HG02840 (cell line): Measurements from ENCODE around the gene ATP6V1E1.
A peak's percentile ranks its signal among the peaks of the same experiment; 100 is the strongest.
"Not testable (repeated sequence)": the region's sequence is repeated elsewhere in the genome, so short reads cannot be mapped to it uniquely, and the experiment has no call there.

Source experiments
- ATAC-seq: cut with Tn5 transposase; IDR thresholded peaks from one replicate; pipeline ENCODE4 v1.9.1; 2021; ENCODE audit warnings: mild to moderate bottlenecking, moderate library complexity, moderate number of reproducible peaks; ENCODE audit not compliant: unreplicated experiment, low FRiP score

The ATP6V1E1 gene

DNA sequence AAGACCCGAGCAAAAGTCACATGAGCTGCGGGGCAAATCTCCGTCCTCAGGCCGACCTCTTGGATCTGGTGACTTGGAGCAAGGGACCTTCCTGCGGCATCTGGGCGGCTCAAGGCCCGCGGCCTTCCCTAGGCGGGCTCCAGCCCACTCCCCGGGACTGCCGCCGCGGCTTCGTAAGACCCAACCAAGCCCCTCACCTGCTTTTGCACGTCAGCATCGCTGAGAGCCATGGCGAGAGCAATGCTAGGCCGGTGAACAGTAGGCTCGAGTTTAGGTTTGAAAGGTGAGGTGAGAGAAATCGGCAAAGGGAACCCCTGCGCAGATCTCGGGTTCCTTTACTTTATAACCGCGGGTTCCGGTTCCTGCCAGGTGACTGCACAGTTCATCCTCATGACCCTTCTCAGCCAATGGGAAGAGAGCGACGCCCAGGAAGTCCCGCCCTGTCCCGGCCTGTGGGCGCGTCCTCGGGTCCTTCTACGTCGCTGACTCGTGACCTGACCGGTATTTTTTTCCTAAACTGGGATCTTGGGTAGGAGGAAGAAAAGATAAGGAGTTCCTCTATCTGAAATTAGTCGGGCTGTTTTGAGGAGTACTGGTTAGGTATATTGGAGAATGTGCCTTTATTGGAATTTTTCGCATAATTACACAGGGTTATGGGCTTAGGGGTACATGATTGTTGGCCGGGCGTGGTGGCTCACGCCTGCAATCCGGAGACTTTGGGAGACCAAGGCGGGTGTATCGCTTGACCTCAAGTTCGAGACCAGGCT lies at the start of gene ATP6V1E1:
ATP6V1E1 (minus strand) TSS at position 344 of the 767 bp plus-strand sequence; CDS start at position 230, 114 bp downstream.
- peak; percentile 99 for ATAC-seq

DNA sequence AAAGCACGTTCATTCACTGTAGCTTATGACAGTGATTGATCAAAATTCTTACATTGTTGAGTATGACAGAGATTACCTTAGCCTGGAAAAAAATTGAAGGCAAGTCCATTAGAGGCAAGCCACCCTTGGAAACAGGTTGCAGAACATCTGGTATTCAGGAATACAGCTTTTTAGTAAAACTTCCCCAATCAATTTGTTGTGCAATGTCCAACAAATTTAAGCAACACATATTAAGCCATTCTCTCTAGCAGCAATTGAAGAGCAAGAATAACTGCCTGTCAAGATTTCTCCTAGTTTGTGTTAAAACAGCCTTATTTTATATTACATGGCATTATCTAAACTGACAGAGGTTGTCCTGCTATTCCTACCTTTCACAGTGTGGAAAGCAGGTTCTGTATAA lies 47.0 kb upstream of the ATP6V1E1 start:
- ATAC-seq: no peak

DNA sequence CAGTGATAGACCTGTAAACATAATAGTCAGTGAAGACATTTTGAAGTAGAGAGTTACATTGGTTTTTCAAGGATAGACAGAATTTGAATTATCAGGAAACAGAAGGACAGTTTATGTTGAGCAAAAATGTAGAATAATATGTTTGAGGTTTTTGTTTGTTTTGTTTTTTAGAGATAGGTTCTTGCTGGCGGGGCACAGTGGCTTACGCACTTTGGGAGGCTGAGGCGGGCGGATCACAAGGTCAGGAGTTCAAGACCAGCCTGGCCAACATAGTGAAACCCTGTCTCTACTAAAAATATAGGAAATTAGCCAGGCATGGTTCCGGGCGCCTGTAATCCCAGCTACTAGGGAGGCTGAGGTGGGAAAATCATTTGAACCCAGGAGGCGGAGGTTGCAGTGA lies 45.6 kb upstream of the ATP6V1E1 start:
- no peak for ATAC-seq

DNA sequence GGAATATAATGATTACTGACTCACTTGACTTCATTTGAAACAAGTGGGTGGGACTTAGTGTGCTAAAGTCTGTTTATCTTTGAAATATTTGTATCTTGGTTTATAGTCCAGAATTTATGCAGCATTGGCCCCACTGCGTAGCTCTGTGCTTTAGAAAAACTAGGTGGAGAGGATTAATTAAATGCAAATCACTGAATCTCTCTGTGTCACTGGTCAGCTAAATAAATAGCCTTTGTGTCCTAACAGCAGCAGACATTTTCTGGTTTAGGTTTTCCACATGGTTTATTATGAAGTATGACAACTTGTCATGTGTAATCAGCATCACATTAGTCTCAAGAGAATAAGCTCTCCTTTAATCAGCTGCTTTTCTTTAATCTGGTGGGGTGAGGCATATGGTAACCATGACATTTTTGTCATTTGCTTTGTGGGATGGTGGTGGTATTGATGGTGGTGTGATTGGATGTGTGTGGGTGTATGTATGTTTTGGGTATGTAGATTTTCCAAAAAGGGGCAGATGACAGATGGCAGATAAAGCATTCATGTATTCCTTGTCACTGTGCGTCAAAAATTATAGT lies 44.0 kb upstream of the ATP6V1E1 start:
- no peak for ATAC-seq

DNA sequence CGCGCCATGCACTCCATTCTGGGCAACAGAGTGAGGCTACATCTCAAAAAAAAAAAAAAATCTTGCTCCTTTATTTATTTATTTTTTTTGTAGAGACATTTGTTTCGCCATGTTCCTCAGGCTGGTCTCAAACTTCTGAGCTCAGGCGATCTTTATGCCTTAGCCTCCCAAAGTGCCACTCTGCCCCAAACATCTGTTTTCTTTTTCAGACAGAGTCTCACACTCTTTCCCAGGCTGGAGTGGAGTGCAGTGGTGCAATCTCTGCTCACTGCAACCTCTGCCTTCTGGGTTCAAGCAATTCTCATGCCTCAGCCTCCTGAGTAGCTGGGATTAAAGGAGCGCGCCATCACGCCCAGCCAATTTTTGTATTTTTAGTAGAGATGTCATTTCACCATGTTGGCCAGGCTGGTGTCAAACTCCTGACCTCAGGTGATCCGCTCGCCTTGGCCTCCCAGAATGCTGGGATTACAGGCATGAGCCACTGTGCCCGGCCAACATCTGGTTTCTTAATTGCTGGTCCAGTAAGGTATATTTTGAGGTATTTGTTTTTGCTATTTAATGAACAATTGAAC lies 43.1 kb upstream of the ATP6V1E1 start:
- not testable (repeated sequence) for ATAC-seq

DNA sequence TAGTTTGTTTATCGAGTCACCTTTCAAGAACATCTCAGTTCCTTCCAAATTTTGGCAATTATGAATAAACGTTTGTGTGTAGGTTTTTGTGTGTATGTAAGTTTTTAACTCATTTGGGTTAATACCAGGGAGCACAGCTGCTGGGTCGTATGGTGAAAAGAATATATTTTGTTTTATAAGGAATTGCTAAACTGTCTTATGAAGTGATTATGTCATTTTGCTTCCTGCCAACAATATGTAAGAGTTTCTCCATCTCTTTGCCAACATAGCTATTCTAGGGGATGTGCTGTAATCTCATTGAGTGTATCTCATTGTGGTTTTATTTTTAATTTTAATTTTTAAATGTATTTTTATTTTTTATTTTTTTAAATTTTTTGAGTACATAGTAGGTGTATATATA lies 37.3 kb upstream of the ATP6V1E1 start:
- ATAC-seq: no peak

DNA sequence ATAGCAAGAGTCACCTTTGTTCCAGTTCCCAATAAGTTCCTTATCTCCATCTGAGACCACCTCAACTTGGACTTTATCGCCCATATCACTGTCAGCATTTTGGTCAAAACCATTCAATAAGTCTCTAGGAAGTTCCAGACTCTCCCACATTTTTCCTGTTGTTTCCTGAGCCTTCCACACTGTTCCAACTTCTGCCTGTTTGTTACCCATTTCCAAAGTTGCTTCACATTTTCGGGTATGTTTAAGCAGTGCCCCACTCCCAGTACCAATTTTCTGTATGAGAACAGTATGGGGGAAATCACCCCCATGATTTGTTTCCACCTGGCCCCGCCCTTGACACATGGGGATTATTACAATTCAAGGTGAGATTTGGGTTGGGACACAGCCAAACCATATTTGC lies 36.7 kb upstream of the ATP6V1E1 start:
- ATAC-seq: no peak

DNA sequence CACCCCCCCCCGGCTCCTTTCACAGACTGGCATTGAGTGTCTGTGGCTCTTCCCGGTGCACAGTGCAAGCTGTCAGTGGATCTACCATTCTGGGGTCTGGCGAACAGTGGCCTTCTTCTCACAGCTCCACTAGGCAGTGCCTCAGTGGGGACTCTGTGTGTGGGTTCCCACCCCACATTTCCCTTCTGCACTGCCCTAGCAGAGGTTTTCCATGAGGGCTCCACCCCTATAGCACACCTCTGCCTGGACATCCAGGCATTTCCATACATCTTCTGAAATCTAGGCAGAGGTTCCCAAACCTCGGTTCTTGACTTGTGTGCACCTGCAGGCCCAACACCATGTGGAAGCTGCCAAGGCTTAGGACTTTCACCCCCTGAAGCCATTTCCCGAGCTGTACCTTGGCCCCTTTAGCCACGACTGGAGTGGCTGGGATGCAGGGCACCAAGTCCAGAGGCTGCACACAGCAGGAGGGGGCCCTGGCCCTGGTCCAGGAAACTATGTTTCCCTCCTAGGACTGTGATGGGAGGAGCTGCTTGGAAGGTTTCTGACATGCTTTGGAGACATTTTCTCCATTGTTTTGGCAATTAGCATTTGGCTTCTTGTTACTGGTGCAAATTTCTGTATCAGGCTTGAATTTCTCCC lies 36.0 kb upstream of the ATP6V1E1 start:
- ATAC-seq: no peak

DNA sequence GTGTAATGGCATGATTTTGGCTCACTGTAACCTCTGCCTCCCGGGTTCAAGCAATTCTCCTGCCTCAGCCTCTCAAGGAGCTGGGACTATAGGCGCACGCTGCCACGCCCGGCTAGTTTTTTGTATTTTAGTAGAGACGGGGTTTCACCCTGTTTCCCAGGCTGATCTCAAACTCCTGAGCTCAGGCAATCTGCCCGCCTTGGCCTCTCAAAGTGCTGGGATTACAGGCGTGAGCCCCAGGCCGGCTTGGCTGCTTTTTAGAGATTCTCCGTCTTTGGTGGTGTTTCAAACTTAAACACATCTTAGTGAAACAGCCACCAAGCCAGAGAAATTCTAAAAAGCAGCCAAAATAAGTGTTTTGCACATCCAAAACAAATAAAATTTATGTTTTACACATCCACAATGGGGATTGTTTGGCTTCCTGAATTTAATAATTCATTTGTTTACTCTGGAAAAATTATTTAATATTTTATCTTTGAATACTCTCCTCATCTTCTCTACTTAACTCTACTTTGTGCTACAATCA lies 28.4 kb upstream of the ATP6V1E1 start:
- no peak for ATAC-seq

DNA sequence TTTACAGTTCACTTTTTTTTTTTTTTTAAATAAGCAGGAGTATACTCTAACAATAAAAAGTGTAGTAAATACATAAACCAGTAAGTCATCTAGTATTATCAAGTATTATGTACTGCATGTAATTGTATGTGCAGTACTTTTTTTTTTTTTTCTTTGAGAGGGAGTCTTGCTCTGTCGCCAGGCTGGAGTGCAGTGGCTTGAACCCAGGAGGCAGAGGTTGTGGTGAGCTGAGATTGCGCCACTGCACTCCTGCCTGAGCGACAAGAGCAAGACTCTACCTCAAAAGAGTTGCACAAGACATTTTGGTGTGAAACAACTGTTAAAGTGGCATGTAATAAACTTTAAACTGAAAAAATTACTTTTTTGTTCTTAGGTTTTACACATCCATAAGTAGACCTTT lies 26.7 kb upstream of the ATP6V1E1 start:
- no peak for ATAC-seq

DNA sequence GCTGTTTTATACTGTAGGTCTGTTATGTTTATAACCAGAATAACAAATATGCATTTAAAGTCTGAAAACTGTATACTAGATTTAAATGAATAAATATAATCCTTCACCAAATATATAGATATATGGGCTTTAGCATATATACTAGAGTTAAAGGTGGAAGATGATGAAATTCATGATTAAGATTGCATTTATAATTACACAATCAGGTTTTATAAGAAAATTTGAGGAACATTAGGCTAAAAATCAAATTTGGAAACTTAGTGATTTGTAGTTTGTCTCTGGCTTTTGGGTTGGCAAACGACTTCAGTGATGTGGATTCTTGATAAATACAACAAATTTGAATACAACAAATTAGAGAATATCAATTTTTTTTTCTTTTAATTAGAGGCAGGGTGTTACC lies 20.0 kb upstream of the ATP6V1E1 start:
- ATAC-seq: no peak

DNA sequence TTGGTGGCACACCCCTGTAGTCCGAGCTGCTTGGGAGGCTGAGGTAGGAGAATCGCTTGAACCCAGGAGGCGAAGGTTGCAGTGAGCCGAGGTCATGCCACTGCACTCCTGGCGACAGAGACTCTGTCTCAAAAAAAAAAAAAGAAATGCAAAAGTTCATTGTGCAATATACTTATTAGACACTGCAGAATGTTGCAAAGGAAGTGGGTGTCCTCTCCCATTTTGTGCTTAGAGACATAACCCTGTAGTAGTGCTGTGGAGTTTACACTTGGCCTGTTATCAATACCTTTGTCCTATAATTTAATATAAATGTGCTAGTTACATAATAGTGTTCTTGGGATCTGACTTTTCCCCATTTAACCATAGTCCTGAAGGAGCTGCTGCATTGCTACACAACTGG lies 19.4 kb upstream of the ATP6V1E1 start:
- ATAC-seq: no peak

DNA sequence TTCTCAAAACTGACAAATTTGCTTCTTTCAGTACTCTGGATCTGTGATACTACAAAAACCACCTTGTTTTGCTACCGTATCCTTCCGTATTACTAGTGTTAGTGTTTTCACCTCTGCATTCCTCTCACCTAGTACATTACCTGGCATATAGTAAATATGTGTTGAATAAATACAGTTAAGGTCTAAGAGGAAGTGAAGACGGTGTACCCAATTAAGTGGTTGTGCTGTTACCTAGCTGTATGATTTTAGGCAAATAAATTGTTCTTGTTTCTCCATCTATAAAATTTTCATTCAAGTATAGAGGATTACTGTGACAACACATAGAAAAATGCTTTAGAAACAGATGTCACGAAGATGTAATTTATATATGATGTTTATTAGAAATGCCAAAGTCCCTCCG lies 18.9 kb upstream of the ATP6V1E1 start:
- no peak for ATAC-seq

DNA sequence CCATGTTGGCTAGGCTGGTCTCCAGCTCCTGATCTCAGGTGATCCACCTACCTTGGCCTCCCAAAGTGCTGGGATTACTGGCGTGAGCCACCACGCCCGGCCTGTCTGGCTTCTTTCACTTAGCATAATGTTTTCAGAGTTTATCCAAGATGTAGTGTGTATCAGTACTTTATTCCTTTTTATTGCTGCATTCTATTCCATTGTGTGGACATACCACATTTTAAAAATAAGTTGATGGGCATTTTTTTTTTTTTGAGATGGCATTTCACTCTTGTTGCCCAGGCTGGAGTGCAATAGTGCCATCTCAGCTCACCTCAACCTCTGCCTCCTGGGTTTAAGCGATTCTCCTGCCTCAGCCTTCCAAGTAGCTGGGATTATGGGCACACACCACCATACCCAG lies 13.8 kb upstream of the ATP6V1E1 start:
- not testable (repeated sequence) for ATAC-seq

DNA sequence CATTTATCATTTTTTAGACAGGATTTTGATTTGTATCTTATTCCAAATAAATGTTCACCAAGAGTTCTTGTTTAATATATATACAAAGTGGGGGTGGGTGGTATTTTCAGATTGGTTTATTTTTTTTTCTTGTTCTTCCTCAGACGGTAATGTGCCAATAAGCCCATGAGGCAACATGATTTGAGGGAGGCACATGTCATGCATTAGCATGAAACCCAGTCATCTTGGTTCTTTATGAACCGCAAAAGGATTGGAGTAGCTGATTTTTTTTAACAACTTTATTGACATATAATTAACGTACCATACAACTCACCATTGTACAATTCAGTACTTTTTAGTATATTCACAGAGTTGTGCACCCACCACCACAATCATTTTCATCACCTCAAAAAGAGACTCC lies 12.7 kb upstream of the ATP6V1E1 start:
- no peak for ATAC-seq

DNA sequence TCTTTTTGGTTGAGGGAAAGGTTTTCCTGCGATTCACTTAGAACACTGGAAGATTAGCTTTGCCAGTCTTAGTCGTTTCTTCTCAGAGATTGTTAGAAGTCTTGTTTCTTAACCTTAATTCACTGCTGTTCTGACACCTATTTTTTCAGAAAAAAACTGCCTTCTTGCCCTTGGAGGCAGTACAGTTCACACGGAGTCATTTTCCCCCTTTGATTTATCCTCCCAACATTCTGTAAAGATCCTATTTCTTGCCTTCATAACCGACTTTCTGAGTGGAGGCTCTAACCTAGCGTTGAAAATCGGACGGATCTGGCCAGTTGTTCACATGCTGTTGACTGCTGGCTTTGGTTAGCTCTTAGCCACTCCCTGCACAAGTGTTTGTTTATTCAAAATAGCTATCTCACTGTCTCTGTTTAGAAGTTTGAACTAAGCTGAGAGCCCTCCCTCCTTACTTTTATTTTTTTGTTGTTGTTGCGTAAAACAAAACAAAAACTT lies 10.7 kb upstream of the ATP6V1E1 start:
- ATAC-seq: no peak

DNA sequence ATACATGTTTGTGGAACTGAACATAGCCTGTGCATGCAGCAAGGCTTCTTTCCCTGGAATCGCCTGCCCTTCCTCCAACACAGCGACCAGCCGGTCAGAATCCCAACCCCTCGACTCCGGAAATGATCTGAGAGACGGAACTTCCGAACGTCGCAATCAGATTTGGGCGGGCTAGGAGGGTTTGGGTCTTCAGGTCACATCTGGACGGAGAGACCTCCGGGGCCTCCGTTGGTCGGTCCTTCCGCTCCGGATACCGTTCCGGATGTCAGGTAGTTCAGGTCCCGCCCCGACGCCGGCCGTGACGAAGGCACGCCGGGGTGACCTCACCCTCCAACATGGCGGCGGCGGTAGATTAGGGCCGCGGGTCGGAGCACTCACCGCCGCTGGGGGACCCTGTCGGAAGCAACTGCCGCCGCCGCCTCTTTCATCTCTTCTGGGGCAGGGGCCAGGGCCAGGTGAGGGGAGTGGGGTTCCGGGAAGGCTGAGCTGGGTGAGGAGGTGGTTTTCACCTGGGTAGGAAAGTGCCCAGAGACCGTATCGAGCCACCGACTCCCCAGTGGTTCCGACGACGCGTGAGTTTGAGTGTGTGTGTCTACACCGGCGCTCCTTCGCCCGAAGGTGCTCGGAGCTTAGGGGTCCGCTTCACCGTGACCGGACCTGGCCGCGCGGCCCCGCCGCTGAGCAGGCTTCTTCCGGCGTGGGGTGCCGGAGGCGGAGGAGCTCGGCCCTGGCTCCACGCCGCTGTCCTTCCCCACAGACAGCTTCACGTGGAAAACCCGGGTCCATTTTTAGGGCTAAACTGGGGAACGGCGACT lies 10.1 kb upstream of the ATP6V1E1 start, which contains the start of gene BCL2L13:
BCL2L13 (plus strand) TSS at position 326 of the 815 bp plus-strand sequence. CDS start 16,955 bp downstream, outside the sequence.
- ATAC-seq: peak; percentile 92

DNA sequence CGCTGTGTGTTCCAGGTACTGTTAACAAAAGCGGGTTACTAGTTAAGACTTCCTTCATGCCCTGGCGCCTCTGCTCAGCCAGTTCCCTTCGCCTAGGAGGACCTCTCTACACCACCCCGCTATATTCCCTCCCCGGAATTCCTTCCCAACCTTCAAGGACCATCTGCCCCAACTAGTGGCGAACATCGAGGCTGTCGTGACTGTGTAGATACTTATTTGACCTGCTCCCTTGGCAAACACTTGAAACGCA lies 9.6 kb upstream of the ATP6V1E1 start:
- peak; percentile 22 for ATAC-seq

DNA sequence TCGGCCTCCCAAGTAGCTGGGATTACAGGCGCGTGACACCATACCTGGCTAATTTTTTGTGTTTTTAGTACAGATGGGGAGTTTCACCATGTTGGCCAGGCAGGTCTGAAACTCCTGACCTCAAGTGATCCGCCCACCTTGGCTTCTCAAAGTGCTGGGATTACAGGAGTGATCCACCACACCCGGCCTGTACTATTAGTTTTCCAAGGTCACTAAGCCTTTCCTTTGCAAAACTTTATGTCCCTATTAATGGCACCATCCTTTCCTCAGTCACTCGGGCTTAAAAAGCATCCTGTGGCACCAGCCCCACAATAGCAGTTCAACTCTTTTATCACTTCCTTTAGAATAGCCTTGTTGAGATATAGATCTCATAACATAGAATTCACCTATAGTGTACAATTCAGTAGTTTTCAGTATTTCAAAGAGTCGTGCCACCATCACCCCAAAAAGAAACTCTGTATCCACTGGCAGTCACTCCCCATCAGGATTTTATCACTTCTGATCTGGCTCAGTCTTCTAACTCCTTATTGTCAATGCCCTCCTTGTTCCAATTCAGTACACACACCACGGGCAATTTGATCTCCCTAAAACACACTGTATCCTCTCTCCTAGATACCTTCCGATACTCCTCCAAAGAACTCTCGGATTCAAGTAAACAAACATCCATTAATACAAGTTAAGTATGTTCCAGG lies 9.1 kb upstream of the ATP6V1E1 start:
- peak; percentile 5 for ATAC-seq

DNA sequence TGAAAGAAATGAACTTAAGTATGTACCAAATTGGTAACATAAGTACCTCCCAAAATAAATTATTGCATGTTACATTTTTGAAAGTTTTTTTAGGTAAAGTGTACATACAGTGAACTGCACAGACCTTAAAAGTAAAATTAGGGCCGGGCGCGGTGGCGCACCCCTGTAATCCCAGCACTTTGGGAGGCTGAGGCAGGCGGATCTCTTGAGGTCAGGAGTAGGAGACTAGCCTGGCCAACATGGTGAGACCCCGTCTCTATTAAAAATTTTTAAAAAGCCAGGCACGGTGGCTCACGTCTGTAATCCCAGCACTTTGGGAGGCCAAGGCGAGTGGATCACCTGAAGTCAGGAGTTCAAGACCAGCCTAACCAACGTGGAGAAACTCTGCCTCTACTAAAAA lies 8.3 kb upstream of the ATP6V1E1 start:
- not testable (repeated sequence) for ATAC-seq
